HCT116 (cell line): ENCODE measurements around the gene PLPPR3.

Experiments
- EZH2 ChIP-seq: fragments of 200-600 bp; sonication (generic); IDR thresholded peaks from 2 replicates; pipeline ENCODE4 v1.6.1; 2017; ENCODE audit warnings: antibody characterized with exemption, mixed run types
- JUND ChIP-seq: IDR thresholded peaks from 2 replicates; pipeline ENCODE4 v1.6.1; 2012
- POLR2A ChIP-seq: IDR thresholded peaks from 2 replicates; pipeline ENCODE4 v1.7.0; 2011; ENCODE audit warnings: borderline replicate concordance; ENCODE audit not compliant: insufficient read depth, insufficient read length; ENCODE audit errors: extremely low read depth
- SIN3A ChIP-seq: IDR thresholded peaks from 2 replicates; pipeline ENCODE4 v1.6.1; 2012; ENCODE audit warnings: low read depth
- SRF ChIP-seq: IDR thresholded peaks from 2 replicates; pipeline ENCODE4 v1.6.1; 2012; ENCODE audit warnings: low read depth
- TCF7L2 ChIP-seq: IDR thresholded peaks from 2 replicates; pipeline ENCODE4 v1.7.0; 2011; ENCODE audit warnings: borderline replicate concordance, inconsistent platforms; ENCODE audit not compliant: insufficient read depth, insufficient read length; ENCODE audit errors: extremely low read depth
- YY1 ChIP-seq: IDR thresholded peaks from 2 replicates; pipeline ENCODE4 v1.6.1; 2011; ENCODE audit warnings: low read length, low read depth, moderate library complexity, mild to moderate bottlenecking; ENCODE audit not compliant: insufficient replicate concordance; ENCODE audit errors: extremely low read depth
- ZNF274 ChIP-seq: fragments of 200-500 bp; sonication (Bioruptor generic); IDR thresholded peaks from 2 replicates; pipeline ENCODE4 v1.6.1; 2014; ENCODE audit warnings: mild to moderate bottlenecking, low read depth, low read length, inconsistent platforms
- TF ChIP-seq, protein P1 (sequence below), 3 experiments: fragments of 200-600 bp in 1 of 3; sonication (generic) in 1 of 3; IDR thresholded peaks in 2 of 3; conservative IDR thresholded peaks in 1 of 3; 2 replicates each; pipeline ENCODE4 v1.5.1; 2012 to 2017; ENCODE audit warnings: low read depth in 2 of 3, low read length in 2 of 3, antibody characterized with exemption in 1 of 3, borderline replicate concordance in 1 of 3, control low read depth in 1 of 3, mild to moderate bottlenecking in 1 of 3, mixed read lengths in 1 of 3, mixed run types in 1 of 3, moderate library complexity in 1 of 3; ENCODE audit not compliant: insufficient read depth in 1 of 3
- TF ChIP-seq, protein P2 (sequence below): IDR thresholded peaks from 2 replicates; pipeline ENCODE4 v1.6.1; 2011; ENCODE audit warnings: mild to moderate bottlenecking, low read length, moderate library complexity; ENCODE audit not compliant: insufficient replicate concordance; ENCODE audit errors: extremely low read depth
- TF ChIP-seq, protein P3 (sequence below): IDR thresholded peaks from 2 replicates; pipeline ENCODE4 v1.6.1; 2012; ENCODE audit warnings: low read depth
- TF ChIP-seq, protein P4 (sequence below): IDR thresholded peaks from 2 replicates; pipeline ENCODE4 v1.6.1; 2012

DNA sequence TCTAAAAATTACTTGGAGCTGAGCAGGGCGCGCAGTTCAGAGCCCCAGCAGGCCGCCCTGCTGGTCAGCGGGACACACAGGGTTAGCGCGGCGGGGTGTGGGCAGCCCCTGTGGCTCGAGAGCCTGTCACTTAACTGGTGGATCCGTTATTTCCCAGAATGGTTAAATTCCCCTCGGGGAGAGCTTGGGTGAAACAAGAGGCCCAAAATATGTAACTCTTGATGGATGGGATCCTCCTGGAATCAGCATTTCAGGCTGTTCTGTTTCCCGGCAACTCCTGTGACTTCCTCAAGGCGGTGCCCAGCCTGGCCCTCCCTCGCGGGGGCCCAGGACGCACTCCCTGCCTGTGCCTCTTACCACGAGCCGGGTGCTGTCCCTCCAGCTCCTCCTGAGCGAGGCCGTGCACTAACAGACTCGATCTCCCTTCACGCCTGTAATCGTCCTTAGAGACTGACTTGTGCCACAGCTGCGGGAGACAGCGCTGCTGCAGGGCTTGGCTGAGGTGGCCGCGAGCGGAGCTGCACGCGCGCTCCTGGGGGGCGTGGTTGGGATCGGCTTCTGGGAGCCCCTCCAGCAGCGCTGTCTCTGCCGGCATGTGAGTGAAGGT lies 14.8 kb downstream of the PLPPR3 start:
- TF ChIP-seq, protein P1, sequence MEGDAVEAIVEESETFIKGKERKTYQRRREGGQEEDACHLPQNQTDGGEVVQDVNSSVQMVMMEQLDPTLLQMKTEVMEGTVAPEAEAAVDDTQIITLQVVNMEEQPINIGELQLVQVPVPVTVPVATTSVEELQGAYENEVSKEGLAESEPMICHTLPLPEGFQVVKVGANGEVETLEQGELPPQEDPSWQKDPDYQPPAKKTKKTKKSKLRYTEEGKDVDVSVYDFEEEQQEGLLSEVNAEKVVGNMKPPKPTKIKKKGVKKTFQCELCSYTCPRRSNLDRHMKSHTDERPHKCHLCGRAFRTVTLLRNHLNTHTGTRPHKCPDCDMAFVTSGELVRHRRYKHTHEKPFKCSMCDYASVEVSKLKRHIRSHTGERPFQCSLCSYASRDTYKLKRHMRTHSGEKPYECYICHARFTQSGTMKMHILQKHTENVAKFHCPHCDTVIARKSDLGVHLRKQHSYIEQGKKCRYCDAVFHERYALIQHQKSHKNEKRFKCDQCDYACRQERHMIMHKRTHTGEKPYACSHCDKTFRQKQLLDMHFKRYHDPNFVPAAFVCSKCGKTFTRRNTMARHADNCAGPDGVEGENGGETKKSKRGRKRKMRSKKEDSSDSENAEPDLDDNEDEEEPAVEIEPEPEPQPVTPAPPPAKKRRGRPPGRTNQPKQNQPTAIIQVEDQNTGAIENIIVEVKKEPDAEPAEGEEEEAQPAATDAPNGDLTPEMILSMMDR (IDR thresholded peaks at IDR 0.05 in 2 of 3, conservative IDR thresholded peaks at IDR 0.05 in 1 of 3; ENCODE audit: borderline replicate concordance in 1 of 3, insufficient read depth in 1 of 3, low read depth in 2 of 3, low read length in 2 of 3): peak in 2 of 3 experiments; percentile 4 to 20; a peak in 2 of 6 replicates
- no peak for TF ChIP-seq SRF
- no peak for TF ChIP-seq YY1
- TF ChIP-seq POLR2A: no peak
- no peak for TF ChIP-seq SIN3A
- TF ChIP-seq, protein P2, sequence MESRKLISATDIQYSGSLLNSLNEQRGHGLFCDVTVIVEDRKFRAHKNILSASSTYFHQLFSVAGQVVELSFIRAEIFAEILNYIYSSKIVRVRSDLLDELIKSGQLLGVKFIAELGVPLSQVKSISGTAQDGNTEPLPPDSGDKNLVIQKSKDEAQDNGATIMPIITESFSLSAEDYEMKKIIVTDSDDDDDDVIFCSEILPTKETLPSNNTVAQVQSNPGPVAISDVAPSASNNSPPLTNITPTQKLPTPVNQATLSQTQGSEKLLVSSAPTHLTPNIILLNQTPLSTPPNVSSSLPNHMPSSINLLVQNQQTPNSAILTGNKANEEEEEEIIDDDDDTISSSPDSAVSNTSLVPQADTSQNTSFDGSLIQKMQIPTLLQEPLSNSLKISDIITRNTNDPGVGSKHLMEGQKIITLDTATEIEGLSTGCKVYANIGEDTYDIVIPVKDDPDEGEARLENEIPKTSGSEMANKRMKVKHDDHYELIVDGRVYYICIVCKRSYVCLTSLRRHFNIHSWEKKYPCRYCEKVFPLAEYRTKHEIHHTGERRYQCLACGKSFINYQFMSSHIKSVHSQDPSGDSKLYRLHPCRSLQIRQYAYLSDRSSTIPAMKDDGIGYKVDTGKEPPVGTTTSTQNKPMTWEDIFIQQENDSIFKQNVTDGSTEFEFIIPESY: no peak
- TF ChIP-seq, protein P3, sequence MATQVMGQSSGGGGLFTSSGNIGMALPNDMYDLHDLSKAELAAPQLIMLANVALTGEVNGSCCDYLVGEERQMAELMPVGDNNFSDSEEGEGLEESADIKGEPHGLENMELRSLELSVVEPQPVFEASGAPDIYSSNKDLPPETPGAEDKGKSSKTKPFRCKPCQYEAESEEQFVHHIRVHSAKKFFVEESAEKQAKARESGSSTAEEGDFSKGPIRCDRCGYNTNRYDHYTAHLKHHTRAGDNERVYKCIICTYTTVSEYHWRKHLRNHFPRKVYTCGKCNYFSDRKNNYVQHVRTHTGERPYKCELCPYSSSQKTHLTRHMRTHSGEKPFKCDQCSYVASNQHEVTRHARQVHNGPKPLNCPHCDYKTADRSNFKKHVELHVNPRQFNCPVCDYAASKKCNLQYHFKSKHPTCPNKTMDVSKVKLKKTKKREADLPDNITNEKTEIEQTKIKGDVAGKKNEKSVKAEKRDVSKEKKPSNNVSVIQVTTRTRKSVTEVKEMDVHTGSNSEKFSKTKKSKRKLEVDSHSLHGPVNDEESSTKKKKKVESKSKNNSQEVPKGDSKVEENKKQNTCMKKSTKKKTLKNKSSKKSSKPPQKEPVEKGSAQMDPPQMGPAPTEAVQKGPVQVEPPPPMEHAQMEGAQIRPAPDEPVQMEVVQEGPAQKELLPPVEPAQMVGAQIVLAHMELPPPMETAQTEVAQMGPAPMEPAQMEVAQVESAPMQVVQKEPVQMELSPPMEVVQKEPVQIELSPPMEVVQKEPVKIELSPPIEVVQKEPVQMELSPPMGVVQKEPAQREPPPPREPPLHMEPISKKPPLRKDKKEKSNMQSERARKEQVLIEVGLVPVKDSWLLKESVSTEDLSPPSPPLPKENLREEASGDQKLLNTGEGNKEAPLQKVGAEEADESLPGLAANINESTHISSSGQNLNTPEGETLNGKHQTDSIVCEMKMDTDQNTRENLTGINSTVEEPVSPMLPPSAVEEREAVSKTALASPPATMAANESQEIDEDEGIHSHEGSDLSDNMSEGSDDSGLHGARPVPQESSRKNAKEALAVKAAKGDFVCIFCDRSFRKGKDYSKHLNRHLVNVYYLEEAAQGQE: no peak
- no peak for TF ChIP-seq JUND
- TF ChIP-seq EZH2: no peak
- no peak for TF ChIP-seq TCF7L2
- TF ChIP-seq, protein P4, sequence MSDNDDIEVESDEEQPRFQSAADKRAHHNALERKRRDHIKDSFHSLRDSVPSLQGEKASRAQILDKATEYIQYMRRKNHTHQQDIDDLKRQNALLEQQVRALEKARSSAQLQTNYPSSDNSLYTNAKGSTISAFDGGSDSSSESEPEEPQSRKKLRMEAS: no peak
- TF ChIP-seq ZNF274: no peak
